ENCODE results near the gene SEC23A. TPM values are rescaled to one million over a fixed set of nuclear protein-coding genes. Genes with fewer than 3 reads are reported as not detected.

SEC23A gene
- total RNA-seq, 1 donor from 2014 or later, result 107 TPM

DNA sequence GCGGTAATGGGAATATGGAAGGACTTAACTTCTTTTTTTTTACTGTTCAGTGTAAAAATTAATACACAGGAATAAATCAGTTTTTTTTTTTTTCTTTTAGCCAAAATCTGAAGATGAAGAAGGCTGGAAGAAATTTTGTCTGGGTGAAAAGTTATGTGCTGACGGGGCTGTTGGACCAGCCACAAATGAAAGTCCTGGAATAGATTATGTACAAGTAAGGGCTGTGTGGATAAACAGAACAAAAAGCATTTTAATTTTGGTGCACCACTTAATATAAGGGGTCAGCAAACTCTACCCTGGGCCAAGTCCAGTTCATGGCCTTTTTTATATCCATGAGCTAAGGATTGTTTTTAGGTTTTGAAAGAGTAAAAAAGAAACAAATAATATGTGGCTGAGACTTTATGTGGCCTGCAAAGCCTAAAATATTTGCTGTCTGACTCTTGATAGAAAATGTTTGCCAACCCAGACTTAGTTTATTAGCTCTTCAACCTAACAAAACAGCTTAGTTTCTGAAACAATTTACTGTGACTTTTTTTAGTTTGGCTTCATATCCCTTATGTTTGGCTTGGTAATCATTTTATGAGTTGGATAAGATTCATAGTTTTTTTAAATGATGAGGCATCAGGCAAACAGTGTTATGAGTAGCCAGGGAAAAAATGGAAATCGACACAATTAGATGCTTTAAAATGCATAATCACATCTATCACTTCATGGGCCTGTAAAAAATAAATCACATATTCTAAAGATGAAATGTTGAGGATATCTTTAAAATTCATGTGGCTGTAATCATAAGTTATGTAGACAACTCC is 19.5 kb upstream of the SEC23A start:
- Mint-ChIP-seq H3K27me3 (ENCODE audit: low read depth) (no peaks in the 10 kb centered on the region), H3K4me3 (no peak overlapping the region), H3K4me1 (no peaks in the 10 kb centered on the region), H3K27ac (no peak overlapping the region), H3K36me3 (peaks cover 17% of the 10 kb centered on the region), H3K9me3 (no peaks in the 10 kb centered on the region)
- TF ChIP-seq, protein P1, sequence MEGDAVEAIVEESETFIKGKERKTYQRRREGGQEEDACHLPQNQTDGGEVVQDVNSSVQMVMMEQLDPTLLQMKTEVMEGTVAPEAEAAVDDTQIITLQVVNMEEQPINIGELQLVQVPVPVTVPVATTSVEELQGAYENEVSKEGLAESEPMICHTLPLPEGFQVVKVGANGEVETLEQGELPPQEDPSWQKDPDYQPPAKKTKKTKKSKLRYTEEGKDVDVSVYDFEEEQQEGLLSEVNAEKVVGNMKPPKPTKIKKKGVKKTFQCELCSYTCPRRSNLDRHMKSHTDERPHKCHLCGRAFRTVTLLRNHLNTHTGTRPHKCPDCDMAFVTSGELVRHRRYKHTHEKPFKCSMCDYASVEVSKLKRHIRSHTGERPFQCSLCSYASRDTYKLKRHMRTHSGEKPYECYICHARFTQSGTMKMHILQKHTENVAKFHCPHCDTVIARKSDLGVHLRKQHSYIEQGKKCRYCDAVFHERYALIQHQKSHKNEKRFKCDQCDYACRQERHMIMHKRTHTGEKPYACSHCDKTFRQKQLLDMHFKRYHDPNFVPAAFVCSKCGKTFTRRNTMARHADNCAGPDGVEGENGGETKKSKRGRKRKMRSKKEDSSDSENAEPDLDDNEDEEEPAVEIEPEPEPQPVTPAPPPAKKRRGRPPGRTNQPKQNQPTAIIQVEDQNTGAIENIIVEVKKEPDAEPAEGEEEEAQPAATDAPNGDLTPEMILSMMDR (IDR thresholded peaks at IDR 0.05; ENCODE audit: unreplicated experiment), result no peak
- DNase-seq (ENCODE audit: low spot score in 2 of 2, unreplicated experiment in 2 of 2), result no peak

DNA sequence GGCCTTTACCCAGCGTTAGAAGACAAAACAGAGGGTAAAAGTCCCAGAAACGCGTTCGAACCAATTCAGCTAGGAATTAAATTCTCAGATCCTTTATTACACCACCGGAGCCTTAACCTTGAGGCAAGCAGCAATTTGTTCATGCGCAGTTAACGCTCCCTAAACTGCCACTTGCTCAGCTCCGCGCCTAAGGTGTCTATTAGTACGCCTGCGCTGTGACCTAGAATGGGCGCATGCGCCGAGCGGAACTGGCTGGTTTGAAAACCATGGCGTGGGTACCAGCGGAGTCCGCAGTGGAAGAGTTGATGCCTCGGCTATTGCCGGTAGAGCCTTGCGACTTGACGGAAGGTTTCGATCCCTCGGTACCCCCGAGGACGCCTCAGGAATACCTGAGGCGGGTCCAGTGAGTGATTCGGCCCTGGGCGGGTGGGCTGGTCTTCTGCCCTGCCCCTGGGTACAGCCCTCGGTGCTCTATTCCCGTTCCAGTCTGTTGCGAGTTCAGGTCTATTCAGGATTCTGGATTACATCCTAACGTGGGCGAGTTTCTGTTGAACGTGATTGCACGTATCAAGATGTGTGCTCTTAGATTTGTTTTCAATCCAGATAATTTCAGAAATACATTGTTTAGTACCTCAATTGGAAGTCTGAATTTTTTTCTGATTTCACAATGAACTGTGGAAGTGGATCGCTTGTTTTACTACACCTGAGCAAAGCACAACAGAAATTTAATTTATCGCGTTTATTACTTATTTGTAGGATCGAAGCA is 11.2 kb upstream of the SEC23A start, which contains the start of gene GEMIN2:
Gene GEMIN2 (plus strand): TSS at position 251 of the 766 bp plus-strand sequence. CDS start 16 bp downstream, at position 267.
- DNase-seq (ENCODE audit: low spot score in 2 of 2, unreplicated experiment in 2 of 2), result peak; percentile 74 to 93
- no peaks in the 10 kb centered on the region for H3K9me3 Mint-ChIP-seq
- H3K27ac Mint-ChIP-seq, result peak within 1 kb of the TSS; percentile 92
- TF ChIP-seq, protein P1 (IDR thresholded peaks at IDR 0.05; ENCODE audit: unreplicated experiment), result no peak
- peaks cover 13% of the 10 kb centered on the region for H3K4me1 Mint-ChIP-seq
- no peaks in the 10 kb centered on the region for H3K36me3 Mint-ChIP-seq
- H3K27me3 Mint-ChIP-seq (ENCODE audit: low read depth), result no peaks in the 10 kb centered on the region
- peak within 1 kb of the TSS; percentile 94 for H3K4me3 Mint-ChIP-seq

DNA sequence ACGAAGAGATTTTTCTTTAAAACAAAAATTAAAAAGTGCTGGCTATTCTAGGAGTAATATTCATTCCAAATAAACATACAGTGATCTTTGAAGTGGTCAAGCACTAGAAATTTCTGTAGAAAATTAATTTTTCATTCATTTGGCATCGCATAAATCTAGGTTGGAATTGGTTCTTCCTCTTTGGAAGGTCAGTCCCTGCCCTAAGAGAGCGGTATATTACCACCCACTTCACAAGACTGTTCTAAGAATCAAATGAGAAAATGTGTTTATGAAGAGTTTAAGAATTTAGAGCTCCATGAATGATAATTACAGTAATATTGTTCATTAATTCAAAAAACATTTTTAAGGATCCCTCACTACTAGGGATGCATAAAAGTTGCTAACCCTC is 10.6 kb upstream of the SEC23A start:
- no peak for DNase-seq (ENCODE audit: low spot score in 2 of 2, unreplicated experiment in 2 of 2)
- peaks cover 13% of the 10 kb centered on the region for H3K4me1 Mint-ChIP-seq
- H3K27me3 Mint-ChIP-seq (ENCODE audit: low read depth), result no peaks in the 10 kb centered on the region
- no peaks in the 10 kb centered on the region for H3K36me3 Mint-ChIP-seq
- TF ChIP-seq, protein P1 (IDR thresholded peaks at IDR 0.05; ENCODE audit: unreplicated experiment), result no peak
- H3K27ac Mint-ChIP-seq, result peak overlapping the region; percentile 92
- H3K4me3 Mint-ChIP-seq, result peak overlapping the region; percentile 94
- no peaks in the 10 kb centered on the region for H3K9me3 Mint-ChIP-seq

DNA sequence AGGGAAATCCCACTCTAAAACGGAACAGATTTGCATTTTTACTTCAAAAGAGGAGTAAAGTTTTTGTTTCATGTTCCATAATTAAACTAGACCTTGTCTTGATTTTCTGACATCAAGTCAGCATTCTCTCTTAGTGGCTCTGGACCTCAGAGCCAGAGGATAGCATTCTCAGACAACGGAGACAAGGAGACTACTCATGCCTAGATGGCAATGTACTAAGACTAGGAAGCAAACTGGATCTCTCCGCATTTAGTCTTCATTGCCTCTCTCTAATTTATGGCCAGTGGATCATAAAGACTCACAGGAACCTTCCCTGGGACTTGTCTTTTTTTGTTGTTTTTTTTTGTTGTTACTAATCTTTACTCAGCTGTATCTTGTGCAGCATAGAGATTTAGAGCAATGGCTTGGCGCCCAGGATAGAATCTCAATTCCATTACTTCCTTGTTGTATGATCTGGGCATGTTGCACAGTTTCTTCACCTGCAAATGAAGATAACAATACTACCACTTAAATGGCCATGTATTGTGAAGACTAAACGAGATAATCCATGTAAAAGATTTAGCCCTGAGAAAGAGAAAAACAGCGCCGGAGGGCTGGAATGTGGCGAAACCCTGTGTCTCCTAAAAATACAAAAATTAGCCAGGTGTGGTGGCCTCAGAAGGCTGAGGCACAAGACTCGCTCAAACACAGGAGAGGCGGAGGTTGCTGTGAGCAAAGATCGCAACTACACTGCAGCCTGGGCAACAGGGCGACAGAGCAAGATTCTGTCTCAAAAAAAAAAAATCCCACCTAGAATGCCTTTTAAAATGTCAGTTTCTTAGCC is 7.1 kb upstream of the SEC23A start:
- H3K4me1 Mint-ChIP-seq, result peaks cover 12% of the 10 kb centered on the region
- H3K27me3 Mint-ChIP-seq (ENCODE audit: low read depth), result no peaks in the 10 kb centered on the region
- H3K9me3 Mint-ChIP-seq, result no peaks in the 10 kb centered on the region
- H3K36me3 Mint-ChIP-seq, result no peaks in the 10 kb centered on the region
- TF ChIP-seq, protein P1 (IDR thresholded peaks at IDR 0.05; ENCODE audit: unreplicated experiment), result no peak
- H3K4me3 Mint-ChIP-seq, result no peak overlapping the region
- no peak for DNase-seq (ENCODE audit: low spot score in 2 of 2, unreplicated experiment in 2 of 2)
- H3K27ac Mint-ChIP-seq, result no peak overlapping the region

DNA sequence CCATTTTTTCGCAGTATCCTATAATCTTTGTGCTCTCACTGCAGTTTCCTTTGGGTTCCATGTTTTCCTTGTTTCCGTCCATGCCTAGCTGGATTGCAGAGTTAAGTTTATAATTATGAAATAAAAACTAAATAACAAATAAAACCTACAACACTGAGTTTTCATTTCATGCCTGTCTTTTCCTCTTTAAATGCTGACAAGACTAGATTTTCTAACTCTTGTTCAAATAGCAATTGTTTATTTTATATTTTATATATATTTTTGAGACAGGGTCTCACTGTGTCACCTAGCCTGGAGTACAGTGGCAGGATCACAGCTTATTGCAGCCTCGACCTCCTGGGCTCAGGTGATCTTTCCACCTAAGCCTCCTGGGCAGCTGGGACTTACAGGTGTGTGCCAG is 5.8 kb upstream of the SEC23A start:
- DNase-seq (ENCODE audit: low spot score in 2 of 2, unreplicated experiment in 2 of 2), result no peak
- H3K27ac Mint-ChIP-seq, result no peak overlapping the region
- H3K36me3 Mint-ChIP-seq, result no peaks in the 10 kb centered on the region
- no peaks in the 10 kb centered on the region for H3K9me3 Mint-ChIP-seq
- peaks cover 10% of the 10 kb centered on the region for H3K4me1 Mint-ChIP-seq
- H3K27me3 Mint-ChIP-seq (ENCODE audit: low read depth), result no peaks in the 10 kb centered on the region
- no peak overlapping the region for H3K4me3 Mint-ChIP-seq
- TF ChIP-seq, protein P1 (IDR thresholded peaks at IDR 0.05; ENCODE audit: unreplicated experiment), result no peak

Data from mesothelial cell of epicardium (in vitro differentiated cells).